Endothelial cell of umbilical vein (primary cell): Measurements from ENCODE around the gene SPHK2. TPM values are rescaled to one million over a fixed set of nuclear protein-coding genes. Genes with fewer than 3 reads are reported as not detected.

ENCODE experiments used
- BruUV-seq: library from RNA; stranded (reverse); fragments of 400-500 nt; replicated peaks from 2 replicates; lab custom pipeline; 2021; lab: Mats Ljungman, UMichigan
- CTCF ChIA-PET: fragments of 300-600, 350-600 bp; sonication (Branson Sonifier 250); formaldehyde crosslinking; loops from one replicate; lab custom pipeline; 2021; ENCODE audit warnings: antibody characterized with exemption, inconsistent platforms; lab: Charles Lee
- POLR2A ChIA-PET: fragments of 300-600, 350-600 bp; sonication (Branson Sonifier 250); formaldehyde crosslinking; loops from one replicate; lab custom pipeline; 2021; ENCODE audit warnings: antibody characterized with exemption, inconsistent platforms; lab: Charles Lee
- DNase-seq: peaks from one replicate; pipeline ENCODE4 v3.0.0-alpha.2; 2011; ENCODE audit warnings: low read depth, low spot score
- FAIRE-seq: peaks from 2 replicates; lab custom pipeline; 2011; peaks lifted over from hg19 to GRCh38; lab: Jason Lieb, UNC
- H2AFZ ChIP-seq: 2 replicates; pipeline ENCODE4 v1.6.0; 2012; ENCODE audit warnings: low read depth, low read length, control low read depth, inconsistent platforms
- H3K27ac ChIP-seq: 2 replicates; pipeline ENCODE4 v1.5.1; 2011; ENCODE audit warnings: low read depth, mild to moderate bottlenecking, control low read depth, low read length, moderate library complexity; ENCODE audit not compliant: insufficient read depth
- H3K27me3 ChIP-seq, 2 experiments: 2 replicates each; pipeline versions ENCODE4 v1.6.0 to v1.6.1; 2011; ENCODE audit warnings: low read length in 2 of 2, mixed read lengths in 1 of 2; ENCODE audit not compliant: control insufficient read depth in 2 of 2, insufficient read depth in 2 of 2
- H3K36me3 ChIP-seq, 2 experiments: 2 replicates in 1 of 2; 3 replicates in 1 of 2; pipeline ENCODE4 v1.5.1; 2011; ENCODE audit warnings: low read length in 2 of 2, mild to moderate bottlenecking in 1 of 2, moderate library complexity in 1 of 2; ENCODE audit not compliant: control insufficient read depth in 2 of 2, insufficient read depth in 2 of 2; ENCODE audit errors: extremely low read depth in 1 of 2
- H3K4me1 ChIP-seq: 3 replicates; pipeline ENCODE4 v1.5.1; 2011; ENCODE audit warnings: mild to moderate bottlenecking, low read length; ENCODE audit not compliant: control insufficient read depth, insufficient read depth; ENCODE audit errors: extremely low read depth
- H3K4me2 ChIP-seq: 2 replicates; pipeline ENCODE4 v1.6.1; 2011; ENCODE audit warnings: low read length, control low read depth, mixed read lengths; ENCODE audit not compliant: insufficient read depth
- H3K4me3 ChIP-seq, 3 experiments: fragments of 200-600 bp in 1 of 3; sonication (generic), shearing (Covaris generic) in 1 of 3; replicated peaks in 1 of 3; 2 replicates each; pipeline ENCODE4 v1.5.1; 2011 to 2016; ENCODE audit warnings: control low read depth in 3 of 3, low read length in 3 of 3, mild to moderate bottlenecking in 2 of 3, inconsistent platforms in 1 of 3, low read depth in 1 of 3, moderate library complexity in 1 of 3; ENCODE audit not compliant: insufficient read depth in 1 of 3
- H3K79me2 ChIP-seq: 2 replicates; pipeline ENCODE4 v1.6.0; 2012; ENCODE audit warnings: low read length, inconsistent platforms; ENCODE audit not compliant: control insufficient read depth, insufficient read depth
- H3K9ac ChIP-seq: replicated peaks from 2 replicates; pipeline ENCODE3; 2011; ENCODE audit warnings: low read length, control low read depth; ENCODE audit not compliant: insufficient read depth; ENCODE audit errors: extremely low read depth
- H3K9me1 ChIP-seq: replicated peaks from 3 replicates; pipeline ENCODE4 v1.6.0; 2011; ENCODE audit warnings: mild to moderate bottlenecking, low read length; ENCODE audit not compliant: control insufficient read depth, insufficient read depth; ENCODE audit errors: extremely low read depth
- H3K9me3 ChIP-seq: replicated peaks from 2 replicates; pipeline ENCODE4 v1.5.1; 2012; ENCODE audit warnings: low read length, inconsistent platforms; ENCODE audit not compliant: control insufficient read depth, insufficient read depth
- H4K20me1 ChIP-seq: replicated peaks from 2 replicates; pipeline ENCODE3; 2011; ENCODE audit warnings: mild to moderate bottlenecking, low read length; ENCODE audit not compliant: control insufficient read depth, insufficient read depth; ENCODE audit errors: extremely low read depth
- EZH2 ChIP-seq: IDR thresholded peaks from 2 replicates; pipeline ENCODE4 v1.6.1; 2012; ENCODE audit warnings: borderline replicate concordance, low read depth, mild to moderate bottlenecking, moderate library complexity, low read length, inconsistent platforms; ENCODE audit not compliant: severe bottlenecking
- FOS ChIP-seq: IDR thresholded peaks from 2 replicates; pipeline ENCODE4 v1.6.1; 2011; ENCODE audit warnings: mild to moderate bottlenecking, low read length, moderate library complexity, borderline replicate concordance; ENCODE audit not compliant: insufficient read depth
- GATA2 ChIP-seq: IDR thresholded peaks from 2 replicates; pipeline ENCODE4 v1.7.0; 2011; ENCODE audit warnings: low read depth, mild to moderate bottlenecking, moderate library complexity, mixed read lengths, low read length; ENCODE audit not compliant: insufficient read length, insufficient read depth
- JUN ChIP-seq: IDR thresholded peaks from 2 replicates; pipeline ENCODE4 v1.6.1; 2011; ENCODE audit warnings: borderline replicate concordance, low read depth; ENCODE audit not compliant: insufficient read length, insufficient read depth
- MYC ChIP-seq: IDR thresholded peaks from one replicate; pipeline ENCODE4 v1.6.1; 2011; ENCODE audit warnings: mild to moderate bottlenecking, low read depth, low read length
- POLR2A ChIP-seq: IDR thresholded peaks from 2 replicates; pipeline ENCODE4 v1.6.1; 2012; ENCODE audit warnings: low read depth, mild to moderate bottlenecking, control low read depth, low read length
- POLR2AphosphoS5 ChIP-seq: IDR thresholded peaks from 2 replicates; pipeline ENCODE4 v1.6.1; 2012; ENCODE audit warnings: low read depth, mild to moderate bottlenecking, control low read depth, low read length, moderate library complexity; ENCODE audit not compliant: insufficient read depth
- dilution Hi-C: fragments of 300-500 bp; cut with MboI; formaldehyde crosslinking; loops from one replicate; pipeline ENCODE4 v1.15.0; 2019; ENCODE audit warnings: low sequenced_read_pairs; ENCODE audit not compliant: extremely low pct_ligation_motif_present
- intact Hi-C: fragments of 100-400 bp; cut with micrococcal nuclease; formaldehyde crosslinking; loops from one replicate; pipeline ENCODE4 v1.10.0; 2022
- polyA plus RNA-seq, 4 experiments: library from polyadenylated mRNA; depleted of rRNA in 3 of 4; stranded (reverse) in 3 of 4; unstranded in 1 of 4; fragments of >200 nt; gene quantifications; 2 replicates each; pipeline versions ENCODE4 v1.2.1 to v1.2.3, GENCODE V29; 2011 to 2012; ENCODE audit warnings: missing spikeins in 1 of 4
- total RNA-seq: library from RNA; stranded (reverse); gene quantifications from 2 replicates; pipeline ENCODE4 v1.2.3, GENCODE V29; 2021
- TF ChIP-seq, protein P1 (sequence below), 2 donors: IDR thresholded peaks; 1 replicate in 1 of 2; 2 replicates in 1 of 2; pipeline ENCODE4 v1.5.1; 2011; ENCODE audit warnings: low read length in 2 of 2, mild to moderate bottlenecking in 2 of 2, moderate library complexity in 2 of 2, control low read depth in 1 of 2, inconsistent platforms in 1 of 2, low read depth in 1 of 2; ENCODE audit not compliant: insufficient read depth in 1 of 2; ENCODE audit errors: extremely low read depth in 1 of 2
- TF ChIP-seq, protein P2 (sequence below): IDR thresholded peaks from 2 replicates; pipeline ENCODE4 v1.6.1; 2011; ENCODE audit not compliant: insufficient read depth, insufficient read length

Gene SPHK2
- total and polyA plus RNA-seq, 2 donors (not counting 3 experiments of a cell fraction or from before 2014, with no cell fraction given), result 20.2 to 31.1 TPM

DNA sequence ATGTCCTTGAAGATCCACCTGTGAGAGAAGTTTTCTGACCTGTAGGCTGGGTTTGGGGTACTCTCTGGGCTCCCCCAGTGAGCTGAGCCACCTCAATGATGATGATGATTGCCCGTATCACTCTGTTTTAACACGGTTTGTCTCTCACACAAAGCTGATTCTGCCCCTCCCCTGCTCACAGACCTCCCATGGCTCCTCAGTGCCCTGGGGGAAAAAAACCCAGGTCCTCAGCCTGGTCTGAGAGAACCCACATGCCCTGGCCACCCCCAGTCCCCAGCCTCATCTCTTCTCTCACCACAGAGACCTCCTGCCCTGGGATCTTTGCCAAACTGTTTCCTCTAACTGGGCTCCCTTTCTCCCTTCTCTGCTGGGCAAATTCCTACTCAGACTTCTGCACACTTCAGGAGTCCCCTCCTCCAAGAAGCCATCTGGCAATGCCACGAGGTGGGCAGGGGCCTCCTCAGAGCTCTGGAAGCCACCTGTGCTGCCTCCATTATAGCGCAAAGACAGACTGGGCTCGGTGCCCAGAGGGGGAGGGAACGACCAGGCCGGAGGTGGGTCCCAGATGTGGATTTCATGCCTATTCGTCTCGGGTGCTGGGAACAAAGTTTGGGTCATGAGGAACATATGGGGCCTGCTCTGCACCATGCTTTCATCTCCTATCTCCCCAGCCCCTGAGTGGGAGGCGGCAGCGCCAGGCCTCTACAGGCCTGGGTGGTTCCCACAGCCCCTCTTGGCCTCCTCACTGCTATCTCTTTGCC, 35.2 kb downstream of the SPHK2 start:
- no peak overlapping the region for H2AFZ ChIP-seq
- no peak overlapping the region for H3K9ac ChIP-seq
- no peaks in the 10 kb centered on the region for H3K9me1 ChIP-seq
- H3K9me3 ChIP-seq, result no peaks in the 10 kb centered on the region
- H3K27ac ChIP-seq, result no peak overlapping the region
- dilution Hi-C loops (no loop called here), intact Hi-C loops (no loop called here)
- no peak overlapping the region for H3K4me2 ChIP-seq
- peaks cover 6% of the 10 kb centered on the region for H3K4me1 ChIP-seq
- POLR2A ChIA-PET, result no interaction called here
- no peaks in the 10 kb centered on the region for H3K79me2 ChIP-seq
- peaks cover 0 to 2% of the 10 kb centered on the region in 2 experiments for H3K27me3 ChIP-seq
- no peak for DNase-seq
- BruUV-seq, result no TSS peak
- TF ChIP-seq GATA2 (no peak), FOS (no peak), POLR2A (no peak), MYC (no peak), JUN (no peak), POLR2AphosphoS5 (no peak), EZH2 (no peak)
- TF ChIP-seq, protein P1, sequence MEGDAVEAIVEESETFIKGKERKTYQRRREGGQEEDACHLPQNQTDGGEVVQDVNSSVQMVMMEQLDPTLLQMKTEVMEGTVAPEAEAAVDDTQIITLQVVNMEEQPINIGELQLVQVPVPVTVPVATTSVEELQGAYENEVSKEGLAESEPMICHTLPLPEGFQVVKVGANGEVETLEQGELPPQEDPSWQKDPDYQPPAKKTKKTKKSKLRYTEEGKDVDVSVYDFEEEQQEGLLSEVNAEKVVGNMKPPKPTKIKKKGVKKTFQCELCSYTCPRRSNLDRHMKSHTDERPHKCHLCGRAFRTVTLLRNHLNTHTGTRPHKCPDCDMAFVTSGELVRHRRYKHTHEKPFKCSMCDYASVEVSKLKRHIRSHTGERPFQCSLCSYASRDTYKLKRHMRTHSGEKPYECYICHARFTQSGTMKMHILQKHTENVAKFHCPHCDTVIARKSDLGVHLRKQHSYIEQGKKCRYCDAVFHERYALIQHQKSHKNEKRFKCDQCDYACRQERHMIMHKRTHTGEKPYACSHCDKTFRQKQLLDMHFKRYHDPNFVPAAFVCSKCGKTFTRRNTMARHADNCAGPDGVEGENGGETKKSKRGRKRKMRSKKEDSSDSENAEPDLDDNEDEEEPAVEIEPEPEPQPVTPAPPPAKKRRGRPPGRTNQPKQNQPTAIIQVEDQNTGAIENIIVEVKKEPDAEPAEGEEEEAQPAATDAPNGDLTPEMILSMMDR (IDR thresholded peaks at IDR 0.05; ENCODE audit: extremely low read depth in 1 of 2, insufficient read depth in 1 of 2, low read depth in 1 of 2, low read length in 2 of 2), result no peak
- TF ChIP-seq, protein P2, sequence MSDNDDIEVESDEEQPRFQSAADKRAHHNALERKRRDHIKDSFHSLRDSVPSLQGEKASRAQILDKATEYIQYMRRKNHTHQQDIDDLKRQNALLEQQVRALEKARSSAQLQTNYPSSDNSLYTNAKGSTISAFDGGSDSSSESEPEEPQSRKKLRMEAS, result no peak
- H4K20me1 ChIP-seq, result no peaks in the 10 kb centered on the region
- H3K4me3 ChIP-seq, result no peak overlapping the region
- no peak for FAIRE-seq
- no peaks in the 10 kb centered on the region for H3K36me3 ChIP-seq
- CTCF ChIA-PET, result interaction anchor here (0.6 kb wide), 1 partner anchor 129 kb away, joined by 3 read pairs; no protein-coding TSS in a partner anchor
